CD1c-positive myeloid dendritic cell (primary cell): ENCODE results near the gene ACKR1.
A peak's percentile ranks its signal among the peaks of the same experiment; 100 is the strongest.

ENCODE experiments used
- DNase-seq: peaks from one replicate; pipeline ENCODE4 v3.0.0-alpha.2; 2016; ENCODE audit errors: extremely low spot score

ACKR1 gene

DNA sequence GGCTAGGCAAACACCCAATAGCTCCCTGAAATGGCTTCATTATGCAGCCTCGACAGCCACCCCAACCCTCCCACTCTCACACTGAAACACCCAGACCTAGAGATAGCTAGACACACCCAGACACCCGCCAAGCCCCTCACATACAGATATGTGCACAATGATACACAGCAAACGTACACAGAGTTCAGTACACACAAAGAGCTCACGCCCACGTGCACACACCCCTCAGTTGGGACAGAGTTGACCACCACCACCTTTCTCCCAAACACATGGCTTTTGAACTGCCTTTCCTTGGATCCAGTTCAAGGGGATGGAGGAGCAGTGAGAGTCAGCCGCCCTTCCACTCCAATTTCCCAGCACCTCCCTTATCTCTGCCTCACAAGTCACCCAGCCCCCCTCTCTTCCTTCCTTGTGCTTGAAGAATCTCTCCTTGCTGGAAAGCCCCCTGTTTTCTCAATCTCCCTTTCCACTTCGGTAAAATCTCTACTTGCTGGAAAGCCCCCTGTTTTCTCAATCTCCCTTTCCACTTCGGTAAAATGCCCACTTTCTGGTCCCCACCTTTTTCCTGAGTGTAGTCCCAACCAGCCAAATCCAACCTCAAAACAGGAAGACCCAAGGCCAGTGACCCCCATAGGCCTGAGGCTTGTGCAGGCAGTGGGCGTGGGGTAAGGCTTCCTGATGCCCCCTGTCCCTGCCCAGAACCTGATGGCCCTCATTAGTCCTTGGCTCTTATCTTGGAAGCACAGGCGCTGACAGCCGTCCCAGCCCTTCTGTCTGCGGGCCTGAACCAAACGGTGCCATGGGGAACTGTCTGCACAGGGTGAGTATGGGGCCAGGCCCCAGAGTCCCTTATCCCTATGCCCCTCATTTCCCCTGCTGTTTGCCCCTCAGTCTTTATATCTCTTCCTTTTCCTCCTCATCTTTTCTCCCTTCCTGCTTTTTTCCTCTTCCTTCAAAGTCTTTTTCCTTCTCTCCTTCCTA is at the start of gene ACKR1:
Gene ACKR1 (plus strand): TSS at position 715 of the 981 bp plus-strand sequence. CDS start 85 bp downstream, at position 800.
- DNase-seq = no peak

DNA sequence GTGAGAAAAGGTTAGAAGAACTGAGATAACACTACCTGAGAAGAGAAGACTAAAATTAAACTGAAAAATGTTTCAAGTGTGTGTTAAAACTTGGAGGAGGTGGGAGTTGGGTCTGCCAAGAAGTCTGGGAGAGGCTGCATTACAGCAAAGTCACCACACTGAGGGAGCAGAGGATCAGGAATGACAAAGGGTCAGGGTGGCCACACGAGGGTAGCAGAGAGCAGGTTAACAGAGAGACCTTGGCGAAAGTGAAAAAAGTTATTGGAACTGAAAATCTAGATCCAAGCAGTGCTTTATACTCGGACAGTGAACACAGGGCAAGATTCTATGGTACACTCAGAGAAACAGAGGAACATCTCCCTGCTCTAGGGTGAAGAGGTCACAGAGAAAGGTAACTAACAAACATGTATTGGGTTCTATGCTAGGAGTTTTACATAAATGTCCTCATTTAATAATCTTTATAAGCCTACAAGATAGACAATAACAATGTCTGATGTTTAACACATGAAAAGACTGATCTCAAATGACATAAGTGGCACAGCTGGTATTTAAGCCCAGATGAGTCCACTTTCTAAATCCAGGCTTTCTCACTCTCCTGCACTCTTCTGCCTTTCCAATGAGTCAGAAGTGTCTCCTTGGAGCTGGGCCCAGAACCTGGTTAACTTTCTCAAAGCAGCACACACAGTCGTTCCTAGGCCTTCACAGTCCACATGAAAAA is 43.5 kb upstream of the ACKR1 start:
- peak; percentile 86 for DNase-seq

- DNase-seq = no peak
Observed at GRCh38 chr1:159161719-159162026, 43.0 kb upstream of the ACKR1 start.

DNA sequence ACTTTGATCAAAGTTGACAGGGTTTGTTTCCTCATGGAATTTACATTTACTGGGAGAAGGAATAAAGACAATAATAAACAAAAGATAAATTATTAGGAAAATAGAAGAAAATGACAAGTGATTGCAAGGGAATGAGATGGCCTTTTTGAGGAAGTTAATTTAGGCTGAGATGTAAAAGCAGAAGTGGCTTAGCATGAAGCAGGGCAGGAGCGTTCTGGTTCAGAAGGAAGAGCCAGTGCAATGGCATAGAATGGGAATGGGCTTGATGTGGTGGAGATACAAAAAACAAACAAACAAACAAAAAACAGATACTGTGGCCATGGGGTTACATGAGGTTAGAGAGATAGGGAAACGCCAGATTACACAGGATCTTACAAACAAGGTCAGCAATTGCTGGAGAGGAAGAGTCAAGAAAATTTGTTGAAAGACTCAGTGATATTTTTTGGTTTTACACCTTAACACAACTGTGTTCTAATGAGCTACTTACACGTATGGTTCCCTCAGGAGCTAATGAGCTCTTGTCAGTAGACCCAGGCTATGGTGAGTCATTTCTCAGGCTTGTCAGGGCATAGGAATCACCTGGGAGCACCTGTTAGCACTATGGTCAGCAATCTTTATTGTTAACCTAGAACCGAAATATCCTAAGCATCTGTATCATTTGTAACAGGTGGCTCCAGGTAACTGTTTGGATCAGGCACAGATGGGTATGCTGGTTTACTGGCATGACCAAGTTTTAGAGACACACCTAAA is 42.0 kb upstream of the ACKR1 start:
- DNase-seq = peak; percentile 51

GRCh38 chr1:159163614-159164228 is 41.0 kb upstream of the ACKR1 start:
- DNase-seq = no peak

- no peak for DNase-seq
Observed at GRCh38 chr1:159168043-159168442, 36.6 kb upstream of the ACKR1 start.

DNA sequence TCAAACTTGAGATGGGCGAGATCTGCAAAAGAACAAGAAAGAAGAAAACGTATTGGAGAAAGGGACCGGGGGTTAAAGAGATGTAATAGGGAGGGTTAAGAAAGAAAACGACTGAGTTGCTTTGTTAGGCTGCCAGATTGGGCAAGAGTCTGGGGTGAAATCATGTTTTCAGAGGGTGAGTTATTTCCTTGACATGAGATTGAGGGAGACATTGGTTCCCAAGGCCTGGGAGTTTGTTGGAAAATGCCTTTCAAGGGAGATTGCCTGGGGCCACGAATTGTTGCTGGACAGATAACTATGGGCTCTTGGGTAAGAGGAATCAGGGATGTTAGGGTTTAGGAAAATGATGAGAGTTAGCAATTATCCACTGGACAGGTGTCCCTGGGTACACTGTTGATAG is 34.0 kb upstream of the ACKR1 start:
- DNase-seq = no peak

DNA sequence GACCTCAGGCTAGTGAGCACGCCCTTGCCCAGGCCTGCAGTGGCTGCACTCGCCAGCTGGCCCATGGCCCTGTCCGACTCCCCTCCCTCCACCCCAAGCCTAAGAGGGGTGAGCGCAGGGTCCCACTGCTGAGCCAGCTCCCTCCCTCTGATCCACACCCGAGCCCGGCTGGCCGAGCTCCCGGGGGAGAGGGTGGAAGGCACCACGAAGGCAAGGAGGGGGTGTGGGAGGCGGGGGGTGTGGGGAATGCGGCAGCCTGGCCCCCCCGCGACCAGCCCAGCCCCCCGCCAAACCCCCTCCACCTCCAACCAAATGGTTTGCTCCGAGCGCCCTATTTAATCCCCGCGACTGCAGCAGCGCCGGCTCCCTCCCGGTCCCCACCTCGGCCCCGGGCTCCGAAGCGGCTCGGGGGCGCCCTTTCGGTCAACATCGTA is 33.4 kb upstream of the ACKR1 start, which contains the start of gene CADM3:
Gene CADM3 (plus strand): TSS at position 362 of the 434 bp plus-strand sequence. CDS start 151 bp downstream, outside the sequence.
- DNase-seq = no peak

DNA sequence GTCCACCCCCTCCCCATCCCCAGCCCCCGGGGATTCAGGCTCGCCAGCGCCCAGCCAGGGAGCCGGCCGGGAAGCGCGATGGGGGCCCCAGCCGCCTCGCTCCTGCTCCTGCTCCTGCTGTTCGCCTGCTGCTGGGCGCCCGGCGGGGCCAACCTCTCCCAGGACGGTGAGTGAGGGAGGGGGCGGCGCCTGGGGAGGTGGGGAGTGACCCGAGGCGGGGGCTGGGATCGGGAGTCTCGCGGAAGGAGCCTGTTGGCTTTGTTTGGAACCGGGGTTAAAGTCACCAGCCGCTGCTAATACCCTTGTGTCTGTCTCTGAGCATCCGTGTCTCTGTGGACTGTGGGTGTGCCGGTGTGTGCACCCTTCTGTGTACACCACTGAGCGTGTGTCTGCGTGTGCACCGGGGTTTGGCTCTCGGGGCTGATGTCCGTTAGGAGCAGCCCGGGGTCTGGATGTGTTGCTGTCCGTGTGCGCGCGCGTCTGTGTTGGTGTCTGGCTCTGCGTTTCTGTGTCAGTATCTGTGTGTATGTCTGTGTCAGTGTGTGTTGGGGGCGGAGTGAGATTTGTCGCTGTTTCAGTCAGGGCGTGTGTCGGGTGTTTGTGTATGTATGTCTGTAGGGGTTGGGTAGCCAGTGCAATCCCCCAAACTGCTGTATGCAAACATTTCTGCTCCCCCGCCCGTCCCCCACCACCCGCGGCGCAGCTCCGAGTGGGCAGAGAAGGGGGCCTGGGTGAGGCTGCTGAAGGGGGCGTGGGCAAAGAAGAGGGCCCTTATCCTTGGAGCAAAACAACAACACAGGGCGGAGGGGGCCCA is 32.8 kb upstream of the ACKR1 start:
- no peak for DNase-seq

GRCh38 chr1:159172614-159173291 is 31.9 kb upstream of the ACKR1 start:
- DNase-seq = peak; percentile 7

- DNase-seq = no peak
Observed at GRCh38 chr1:159173320-159173719, 31.4 kb upstream of the ACKR1 start.

DNA sequence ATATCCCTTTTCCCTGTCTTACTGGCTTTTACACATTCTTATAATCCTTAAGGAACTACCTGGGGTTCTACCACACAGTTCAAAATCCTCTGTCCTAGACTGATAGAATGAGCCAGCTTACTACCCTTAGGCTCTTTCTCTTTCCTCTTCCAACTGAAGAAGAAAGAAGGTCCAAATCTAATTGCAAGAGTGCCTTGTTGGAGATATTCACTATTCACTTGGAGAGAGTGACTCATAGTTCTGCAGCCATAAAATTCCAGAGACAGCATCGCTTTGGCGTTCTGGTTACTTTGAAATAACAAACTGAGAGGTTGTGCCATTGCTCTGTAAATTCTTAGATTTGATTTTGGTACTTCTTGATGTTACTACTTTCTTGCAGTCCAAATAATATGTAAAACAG is 29.1 kb upstream of the ACKR1 start:
- DNase-seq = no peak

GRCh38 chr1:159177272-159177907 is 27.3 kb upstream of the ACKR1 start:
- DNase-seq = peak; percentile 52

GRCh38 chr1:159179906-159180305 is 24.8 kb upstream of the ACKR1 start:
- no peak for DNase-seq

- no peak for DNase-seq
Observed at GRCh38 chr1:159180516-159180915, 24.2 kb upstream of the ACKR1 start.

DNA sequence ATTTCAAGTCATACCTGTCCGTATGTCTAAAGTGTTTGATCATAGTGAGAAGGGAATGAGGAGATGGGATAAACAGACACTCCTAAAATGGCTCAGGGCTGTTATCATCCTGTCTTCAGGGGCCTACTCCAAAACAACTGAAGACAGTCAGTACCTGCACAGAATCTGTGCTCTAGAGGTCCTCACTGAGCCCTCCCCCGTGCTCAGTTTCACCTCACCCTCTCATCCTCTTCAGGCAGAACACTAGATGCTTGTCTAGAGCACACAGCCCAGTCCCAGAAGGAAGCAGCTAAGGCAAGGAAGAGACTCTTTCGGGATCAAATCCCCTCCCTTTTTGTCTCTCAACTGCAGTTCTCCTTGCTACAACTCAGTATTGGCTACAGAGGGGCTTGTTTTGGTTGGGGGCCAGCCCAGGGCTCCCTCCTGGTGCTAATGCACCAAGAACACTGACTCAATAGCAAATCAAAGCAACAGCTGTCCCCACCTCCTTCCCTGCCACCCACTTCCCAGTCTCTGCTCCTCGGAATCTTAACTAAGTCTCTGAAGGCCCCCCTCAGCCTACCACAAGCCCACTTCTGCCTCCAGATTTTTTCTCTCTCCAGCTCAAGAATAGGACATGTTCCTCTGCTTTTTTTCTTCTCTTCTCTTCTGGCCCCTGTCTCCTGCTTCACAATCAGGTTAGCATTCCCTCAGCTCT is 23.2 kb upstream of the ACKR1 start:
- no peak for DNase-seq

GRCh38 chr1:159184201-159184600 is 20.5 kb upstream of the ACKR1 start:
- DNase-seq = no peak

DNA sequence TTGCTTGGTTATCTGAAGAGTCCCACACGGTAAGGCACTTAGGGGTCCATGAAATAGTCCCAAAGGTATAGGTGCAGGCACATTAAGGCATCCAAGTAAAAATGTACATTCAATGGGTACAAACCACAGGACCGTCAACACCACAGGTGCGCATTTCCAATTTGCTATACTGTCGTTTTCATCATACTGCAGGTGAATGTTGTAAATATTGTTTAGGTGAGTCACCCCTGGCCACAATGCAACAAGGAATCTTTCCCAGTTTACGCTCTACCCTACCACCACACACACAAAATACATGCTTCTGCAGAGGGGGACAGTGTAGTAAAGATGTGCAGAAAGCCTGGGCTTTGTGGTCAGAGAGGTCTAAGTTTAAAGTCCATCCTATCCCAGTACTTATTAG is 19.6 kb upstream of the ACKR1 start:
- DNase-seq = no peak

- no peak for DNase-seq
Observed at GRCh38 chr1:159187033-159187432, 17.6 kb upstream of the ACKR1 start.
